NOMO-1 (cell line): ENCODE measurements around the gene SLC1A7.

Source experiments
- DNase-seq, 2 experiments: peaks; one replicate each; lab custom pipeline; 2025; ENCODE audit not compliant: unreplicated experiment in 2 of 2; lab: John Stamatoyannopoulos, UW

Gene SLC1A7

DNA sequence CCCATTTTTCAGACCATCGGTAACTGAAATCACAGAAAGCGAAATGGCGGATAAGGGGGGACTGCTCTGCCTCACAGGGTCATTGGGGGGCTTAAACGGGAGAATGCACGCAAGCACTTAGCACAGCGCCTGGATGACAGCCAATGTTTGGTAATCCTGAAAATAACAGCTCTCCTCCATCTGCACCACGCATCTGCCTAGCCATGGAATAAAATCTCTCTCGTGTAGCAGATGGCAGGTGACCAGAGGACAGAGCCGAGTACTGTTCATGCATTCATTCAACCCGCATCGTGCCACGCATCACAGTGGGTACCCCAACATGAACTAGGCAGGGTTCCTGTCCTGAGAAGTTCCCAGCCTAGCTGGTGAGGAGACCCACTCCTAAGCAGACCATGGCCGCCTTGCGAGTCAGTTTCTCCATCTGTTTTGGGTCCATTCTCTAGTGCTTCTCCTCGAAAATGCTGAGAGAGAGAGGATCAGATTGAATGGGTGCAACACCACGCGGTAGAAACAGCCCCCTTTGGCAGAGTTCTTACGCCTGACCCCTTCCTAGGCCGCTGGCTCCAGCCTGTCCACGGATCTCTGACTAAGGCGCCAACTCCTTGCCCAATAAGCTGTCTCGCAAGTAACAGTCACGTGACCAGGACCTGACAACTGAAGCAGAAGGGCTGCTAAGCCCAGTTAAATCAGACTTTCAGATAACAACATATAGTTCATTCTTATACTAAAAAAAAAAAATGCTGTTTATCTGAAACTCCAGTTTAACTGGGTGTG, 7.3 kb downstream of the SLC1A7 start:
- DNase-seq = no peak

DNA sequence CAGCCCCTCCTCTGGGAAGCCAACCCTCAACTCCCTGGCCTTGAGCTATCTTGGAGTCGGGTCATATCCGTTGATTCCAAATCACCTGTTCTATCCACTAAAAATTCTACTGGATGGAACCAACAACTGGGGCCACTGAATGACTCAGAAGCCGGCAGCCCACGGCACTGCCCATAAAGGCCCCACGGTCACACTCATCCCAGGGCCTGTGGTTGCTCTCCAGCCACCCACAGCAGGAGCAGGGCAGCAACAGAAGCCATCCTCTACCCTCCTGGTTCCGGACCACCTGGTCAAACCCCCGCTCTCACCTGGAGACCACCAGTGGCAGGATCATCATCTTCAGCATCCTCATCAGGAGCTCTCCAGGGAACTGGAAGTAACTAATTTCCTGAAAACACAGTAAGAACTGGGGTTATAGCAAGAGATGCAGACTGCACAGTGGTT, 8.4 kb downstream of the SLC1A7 start:
- DNase-seq = no peak

DNA sequence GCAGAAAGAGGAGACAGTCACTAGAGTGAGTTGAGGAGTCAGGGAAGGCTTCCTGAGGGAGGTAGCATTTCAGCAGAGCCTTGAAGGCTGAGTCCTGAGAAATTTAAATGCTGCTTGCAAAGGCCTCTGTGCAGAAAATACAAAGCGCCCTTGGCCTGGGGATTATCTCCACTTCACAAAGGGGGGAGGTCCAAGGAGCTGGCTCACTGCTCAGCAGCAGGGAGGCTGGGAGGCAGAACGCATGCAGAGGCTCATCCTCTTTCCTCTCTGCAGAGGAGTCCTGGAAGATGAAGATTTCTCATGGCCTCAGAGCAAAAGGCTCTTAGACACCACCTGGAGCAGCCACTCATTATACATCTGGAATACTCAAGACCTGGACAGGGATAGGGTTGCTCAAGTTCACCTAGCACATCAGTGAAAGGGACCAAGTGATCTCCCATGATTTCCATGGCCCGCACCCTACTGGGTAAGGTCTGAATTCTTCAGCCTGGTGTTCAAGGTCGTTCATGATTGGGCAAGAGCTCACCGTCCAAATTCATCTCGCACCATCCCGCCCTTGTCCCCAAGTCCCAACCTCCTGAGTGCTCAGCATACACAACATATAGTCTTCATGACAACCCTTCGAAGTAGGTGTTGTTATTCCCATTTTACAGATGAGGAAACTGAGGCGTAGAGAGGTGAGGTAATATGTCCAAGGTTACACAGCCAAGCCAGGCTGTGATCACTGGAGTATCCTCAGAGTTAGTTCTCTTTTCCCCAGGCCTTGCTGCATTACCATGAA, 9.0 kb downstream of the SLC1A7 start:
- DNase-seq = no peak

GRCh38 chr1:53132176-53132575, 10.3 kb downstream of the SLC1A7 start:
- no peak for DNase-seq

DNA sequence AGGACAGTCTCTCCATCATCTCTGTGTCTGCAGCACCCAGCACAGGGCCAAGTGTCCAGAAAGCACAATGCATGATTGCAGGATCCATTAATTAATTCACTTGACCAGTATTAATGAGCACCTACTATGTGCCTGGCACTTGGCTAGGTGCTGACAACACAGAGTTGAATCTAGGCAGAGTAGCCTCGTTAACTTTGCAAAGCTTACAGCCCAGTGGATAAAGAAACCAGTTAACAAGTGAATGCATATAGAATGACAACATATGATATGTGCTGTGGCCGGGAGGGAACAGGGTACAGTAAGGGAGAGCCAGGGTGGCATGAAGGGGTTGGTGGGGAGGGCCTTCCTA, 10.9 kb downstream of the SLC1A7 start:
- DNase-seq = no peak

GRCh38 chr1:53130878-53131589, 11.4 kb downstream of the SLC1A7 start:
- no peak for DNase-seq

- DNase-seq = no peak
Measured at GRCh38 chr1:53130598-53130877, 11.9 kb downstream of the SLC1A7 start.

GRCh38 chr1:53129891-53130597, 12.4 kb downstream of the SLC1A7 start:
- no peak for DNase-seq

DNA sequence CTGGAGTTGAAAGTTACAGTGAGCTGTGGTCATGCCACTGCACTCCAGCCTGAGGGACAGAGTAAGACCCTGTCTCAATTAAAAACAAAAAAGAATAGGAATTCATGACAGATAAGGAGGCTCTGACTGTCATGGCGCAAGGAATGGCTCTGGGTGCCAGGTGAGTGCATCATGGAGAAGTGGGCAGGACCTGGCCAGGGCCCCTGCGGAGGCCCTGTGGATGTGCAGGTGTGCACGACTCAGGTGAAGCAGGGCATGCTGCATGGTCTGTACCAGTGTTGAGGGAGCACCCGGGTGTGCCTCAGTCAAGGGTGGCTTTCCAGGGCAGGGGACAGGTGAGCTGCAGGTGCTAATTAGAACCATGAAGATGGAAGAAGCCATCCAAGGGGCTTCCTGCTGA, 14.0 kb downstream of the SLC1A7 start:
- DNase-seq = no peak

- no peak for DNase-seq
Measured at GRCh38 chr1:53127546-53127945, 14.9 kb downstream of the SLC1A7 start.

DNA sequence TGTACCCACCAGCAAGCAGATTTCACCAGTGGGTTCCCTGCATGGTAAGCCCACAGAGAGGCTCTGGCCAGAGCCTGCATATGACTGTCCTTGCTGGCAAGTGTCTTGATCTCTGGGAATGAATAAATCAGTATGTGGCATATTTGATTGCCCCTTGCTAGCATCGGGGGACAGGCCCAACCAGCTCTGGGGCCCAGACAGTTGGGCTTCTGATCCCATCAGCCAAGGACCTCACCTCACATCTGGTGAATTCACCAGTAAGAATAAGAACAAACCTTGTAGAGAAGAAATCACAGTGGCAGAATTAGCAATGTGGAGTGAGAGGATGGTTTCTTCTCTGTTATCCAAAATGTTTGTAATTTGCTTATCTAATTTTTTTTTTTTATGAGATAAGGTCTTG, 15.9 kb downstream of the SLC1A7 start:
- DNase-seq = no peak

DNA sequence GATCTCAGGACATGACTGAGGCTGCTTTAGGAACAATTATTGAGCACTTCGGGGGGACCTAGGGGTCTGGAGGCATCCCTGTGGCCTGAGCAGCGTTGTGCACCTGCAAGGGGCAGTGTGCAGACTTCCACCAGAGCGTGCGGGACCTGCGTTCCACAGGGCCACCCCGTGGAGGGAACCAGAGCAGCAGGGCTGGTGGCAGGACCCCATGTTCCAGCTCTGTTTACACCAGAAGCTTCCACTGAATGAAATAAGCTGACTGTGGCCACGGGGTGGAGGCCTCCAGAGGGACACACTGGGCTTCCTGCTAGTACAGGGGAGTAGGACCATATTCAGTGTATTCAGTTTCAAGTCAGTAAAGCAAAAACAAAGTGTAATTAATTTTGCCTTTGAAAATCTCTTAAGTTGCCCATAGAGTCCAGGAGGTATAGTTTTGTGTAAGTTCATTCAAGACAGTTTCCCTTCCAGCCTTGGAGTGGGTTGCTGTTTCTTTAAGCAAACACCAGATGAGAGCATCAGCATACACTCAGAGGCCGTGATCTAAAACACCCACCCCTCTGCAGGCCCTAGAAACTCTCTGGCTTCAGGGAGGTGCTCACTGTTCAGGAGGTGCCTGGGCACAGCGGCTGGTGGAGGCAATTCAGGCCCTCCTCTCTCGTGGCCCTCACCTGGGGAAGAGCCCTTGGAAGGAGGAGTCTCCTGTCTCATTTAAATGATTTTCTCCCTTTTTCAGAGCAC, 16.6 kb downstream of the SLC1A7 start:
- no peak for DNase-seq

GRCh38 chr1:53125122-53125521, 17.3 kb downstream of the SLC1A7 start:
- no peak for DNase-seq

DNA sequence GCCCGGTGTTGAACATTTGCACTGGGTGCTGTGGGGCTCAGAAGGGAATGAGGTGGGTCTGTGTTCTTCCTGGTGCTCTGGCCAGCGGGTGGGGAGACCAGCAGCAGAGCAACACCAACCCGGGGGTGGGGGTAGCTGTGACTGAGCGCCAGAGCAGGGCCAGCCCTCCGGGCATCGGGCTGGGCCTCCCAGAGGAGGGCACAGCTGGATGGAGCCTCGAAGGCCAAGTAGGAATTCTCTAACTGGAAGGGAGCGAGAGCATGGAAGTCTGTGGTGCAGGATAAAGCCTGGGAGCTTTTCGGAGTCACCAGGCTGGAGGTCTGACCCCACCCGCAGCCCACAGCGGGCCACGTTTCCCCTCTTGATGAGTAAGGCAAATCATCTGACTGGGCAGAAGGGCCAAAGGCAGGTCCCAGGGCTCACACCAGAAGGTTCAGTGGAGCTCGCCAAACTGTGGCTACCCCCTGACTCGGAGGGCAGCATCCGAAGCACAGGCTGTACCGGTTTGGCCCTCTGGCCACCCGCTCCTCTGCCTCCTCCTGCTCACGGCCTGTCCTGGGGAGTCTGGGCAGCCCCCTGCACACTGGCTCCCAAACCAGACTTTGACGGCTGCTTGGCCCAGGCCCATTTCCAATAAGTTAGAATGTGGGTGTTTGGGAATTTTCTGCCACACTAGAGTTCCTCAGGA, 18.8 kb downstream of the SLC1A7 start:
- DNase-seq = no peak

GRCh38 chr1:53122961-53123413, 19.5 kb downstream of the SLC1A7 start:
- DNase-seq = no peak

DNA sequence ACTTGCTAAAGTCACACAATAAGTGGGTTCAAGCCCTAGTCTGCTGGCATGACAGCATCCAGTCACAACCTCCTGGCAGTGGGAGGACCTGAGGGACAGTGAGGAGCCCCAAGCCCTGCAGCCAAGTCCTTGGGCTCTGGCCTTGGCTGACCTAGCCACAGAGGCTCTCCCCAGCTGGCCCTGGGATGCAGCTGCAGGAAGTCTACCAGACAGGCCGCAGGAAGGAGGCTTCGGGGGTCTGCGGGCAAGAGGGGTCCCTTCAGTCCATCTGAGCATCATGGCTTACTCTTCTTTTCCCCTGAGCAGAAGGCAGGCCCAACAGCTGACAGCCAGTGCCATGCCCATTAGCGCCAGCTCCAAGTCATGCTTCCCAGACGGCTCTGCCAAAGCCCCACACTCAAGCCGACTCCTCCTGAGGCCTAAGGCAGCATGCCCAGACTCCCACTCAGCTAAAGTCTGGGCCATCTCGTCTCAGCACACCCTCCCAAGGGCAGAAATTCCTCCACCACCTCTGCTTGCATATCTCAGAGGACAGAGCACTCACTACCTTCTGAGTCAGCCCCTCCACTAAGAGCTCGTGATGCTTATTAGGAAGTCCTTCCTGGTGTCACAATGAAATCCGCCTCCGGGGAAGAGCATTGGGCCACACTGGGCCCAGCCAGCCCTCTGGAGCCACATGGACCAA, 20.1 kb downstream of the SLC1A7 start:
- no peak for DNase-seq

DNA sequence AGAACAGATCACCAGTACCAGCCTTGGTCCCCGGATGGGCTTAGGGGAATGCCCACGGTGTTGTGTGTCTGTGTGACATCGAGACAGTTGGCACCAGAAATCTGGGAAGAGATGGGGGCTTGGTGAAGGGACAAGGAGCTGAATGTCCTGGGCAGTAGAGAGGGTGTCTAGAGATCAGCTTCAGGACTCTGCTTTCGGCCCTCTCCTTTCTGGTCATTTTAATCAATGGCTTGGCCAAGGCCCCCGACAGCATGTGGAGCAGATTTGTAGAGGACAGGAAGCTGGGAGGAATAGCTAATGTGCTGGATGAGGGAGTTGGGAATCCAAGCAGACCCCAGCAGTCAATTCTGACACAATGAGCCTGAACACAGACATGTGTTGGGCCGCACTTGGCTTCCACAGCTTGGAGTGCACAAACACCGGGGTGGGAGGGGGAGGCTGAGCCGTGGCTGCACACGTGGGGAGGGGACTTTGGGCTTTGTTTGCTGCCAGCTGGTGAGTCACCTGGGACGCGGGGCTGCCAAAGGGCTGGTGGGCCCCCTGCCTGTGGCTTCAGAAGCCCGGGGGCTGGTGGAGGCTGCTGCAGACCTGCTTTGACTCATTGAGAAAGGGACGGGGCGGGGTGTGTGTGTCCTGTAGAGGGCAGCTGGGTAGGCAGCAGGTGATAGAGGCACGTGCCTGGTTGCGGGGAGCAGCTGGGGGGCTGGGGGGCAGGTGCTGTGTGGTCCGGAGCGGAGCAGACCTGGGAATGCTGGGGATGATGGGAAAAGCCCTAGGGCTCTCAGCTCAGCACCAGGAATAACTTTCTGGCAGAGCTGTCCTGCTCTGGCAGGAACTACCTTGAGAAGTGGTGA, 20.9 kb downstream of the SLC1A7 start:
- no peak for DNase-seq

- DNase-seq = no peak
Measured at GRCh38 chr1:53120659-53121058, 21.8 kb downstream of the SLC1A7 start.
